Measurements from ENCODE around the gene DHX9. TPM values are rescaled to one million over a fixed set of nuclear protein-coding genes. Genes with fewer than 3 reads are reported as not detected.

Gene DHX9
- total RNA-seq, 4 donors from 2014 or later: 47.7 to 102 (median 84.9) TPM

- TF ChIP-seq, protein P1, sequence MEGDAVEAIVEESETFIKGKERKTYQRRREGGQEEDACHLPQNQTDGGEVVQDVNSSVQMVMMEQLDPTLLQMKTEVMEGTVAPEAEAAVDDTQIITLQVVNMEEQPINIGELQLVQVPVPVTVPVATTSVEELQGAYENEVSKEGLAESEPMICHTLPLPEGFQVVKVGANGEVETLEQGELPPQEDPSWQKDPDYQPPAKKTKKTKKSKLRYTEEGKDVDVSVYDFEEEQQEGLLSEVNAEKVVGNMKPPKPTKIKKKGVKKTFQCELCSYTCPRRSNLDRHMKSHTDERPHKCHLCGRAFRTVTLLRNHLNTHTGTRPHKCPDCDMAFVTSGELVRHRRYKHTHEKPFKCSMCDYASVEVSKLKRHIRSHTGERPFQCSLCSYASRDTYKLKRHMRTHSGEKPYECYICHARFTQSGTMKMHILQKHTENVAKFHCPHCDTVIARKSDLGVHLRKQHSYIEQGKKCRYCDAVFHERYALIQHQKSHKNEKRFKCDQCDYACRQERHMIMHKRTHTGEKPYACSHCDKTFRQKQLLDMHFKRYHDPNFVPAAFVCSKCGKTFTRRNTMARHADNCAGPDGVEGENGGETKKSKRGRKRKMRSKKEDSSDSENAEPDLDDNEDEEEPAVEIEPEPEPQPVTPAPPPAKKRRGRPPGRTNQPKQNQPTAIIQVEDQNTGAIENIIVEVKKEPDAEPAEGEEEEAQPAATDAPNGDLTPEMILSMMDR (IDR thresholded peaks at IDR 0.05; ENCODE audit: low read depth): no peak
Measured at GRCh38 chr1:182803846-182804245, 35.3 kb upstream of the DHX9 start.

- TF ChIP-seq, protein P1 (IDR thresholded peaks at IDR 0.05; ENCODE audit: low read depth): no peak
Measured at GRCh38 chr1:182806015-182806678, 33.0 kb upstream of the DHX9 start.

- TF ChIP-seq, protein P1 (IDR thresholded peaks at IDR 0.05; ENCODE audit: low read depth): no peak
Measured at GRCh38 chr1:182807907-182808306, 31.2 kb upstream of the DHX9 start.

GRCh38 chr1:182809414-182809957 is 29.7 kb upstream of the DHX9 start:
- TF ChIP-seq, protein P1 (IDR thresholded peaks at IDR 0.05; ENCODE audit: low read depth): no peak

DNA sequence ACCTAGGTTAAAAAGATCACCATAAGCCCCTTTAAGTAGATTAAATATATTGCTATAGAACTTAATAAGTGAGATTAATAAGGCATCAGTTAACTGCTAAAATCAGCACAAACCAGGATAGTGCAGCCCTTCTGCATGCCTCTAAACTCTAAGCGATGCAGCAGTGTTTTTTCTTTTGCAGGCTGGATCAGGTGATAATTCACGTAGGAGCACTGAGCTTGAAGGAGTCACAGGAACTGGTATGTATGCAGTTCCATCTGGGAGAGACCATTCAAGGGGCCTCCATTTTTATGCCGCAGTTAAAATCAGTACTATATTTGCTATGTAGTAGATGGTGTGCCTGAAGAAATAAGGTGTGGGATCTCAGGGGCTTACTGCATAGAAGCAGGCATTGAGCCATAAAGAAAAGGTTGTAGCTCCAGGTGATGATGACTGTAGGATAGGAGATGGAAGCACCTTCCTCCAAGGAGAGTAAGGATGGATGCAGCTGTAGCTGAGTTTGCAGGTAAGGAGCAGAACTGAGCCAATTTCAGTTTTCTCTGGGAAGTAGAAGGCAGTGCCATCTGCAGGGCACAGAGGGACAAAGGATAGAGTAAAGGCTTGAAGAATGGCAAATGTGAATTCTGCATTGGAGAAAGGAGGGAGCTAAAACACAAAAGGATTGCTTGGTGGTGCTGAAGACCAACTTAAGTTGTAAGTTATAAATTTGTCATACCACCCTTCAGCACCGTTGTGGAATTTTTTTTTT is 27.0 kb upstream of the DHX9 start:
- TF ChIP-seq, protein P1 (IDR thresholded peaks at IDR 0.05; ENCODE audit: low read depth): no peak

DNA sequence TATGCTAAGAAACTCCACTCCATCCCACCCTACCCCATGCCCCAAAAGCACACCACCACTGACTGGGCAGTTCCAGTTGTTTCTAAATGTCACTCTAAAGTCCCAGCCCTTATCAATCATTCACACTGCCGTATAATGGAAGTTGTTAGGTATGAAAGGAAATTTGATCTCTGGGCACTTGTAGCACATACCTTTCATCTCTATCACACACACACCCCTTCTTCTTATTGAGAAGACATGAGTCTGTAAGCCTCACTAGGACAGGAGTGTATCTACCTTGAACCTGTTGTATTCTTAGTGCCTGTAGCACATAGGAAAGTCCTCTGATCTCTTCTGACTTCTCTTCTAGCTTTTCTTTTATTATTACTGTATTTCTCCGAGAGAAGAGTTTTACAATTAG is 22.3 kb upstream of the DHX9 start:
- TF ChIP-seq, protein P1 (IDR thresholded peaks at IDR 0.05; ENCODE audit: low read depth): no peak

DNA sequence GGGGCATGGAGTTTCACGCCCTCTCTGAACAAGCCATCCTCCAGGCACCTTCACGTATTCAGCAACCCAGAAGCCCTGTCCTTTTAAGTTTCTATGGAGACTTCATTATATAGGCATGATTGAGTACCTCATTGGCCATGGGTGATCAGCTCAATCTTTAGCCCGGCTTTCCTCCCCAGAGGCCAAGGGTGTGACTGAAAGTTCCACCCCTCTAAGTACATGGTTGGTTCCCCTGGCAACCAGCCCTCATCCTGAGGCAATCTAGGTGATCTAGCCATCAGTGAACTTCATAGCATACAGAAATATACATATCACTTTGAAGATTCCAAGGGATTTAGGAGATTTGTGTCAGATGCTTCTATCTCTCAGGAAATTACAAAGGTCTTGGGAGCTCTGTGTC is 21.3 kb upstream of the DHX9 start:
- TF ChIP-seq, protein P1 (IDR thresholded peaks at IDR 0.05; ENCODE audit: low read depth): no peak

Measured in subcutaneous adipose tissue (tissue), 4 donors.